ENCODE results near the gene TYROBP. TPM values are rescaled to one million over a fixed set of nuclear protein-coding genes. Genes with fewer than 3 reads are reported as not detected.
A peak's percentile ranks its signal among the peaks of the same experiment; 100 is the strongest.
"Not testable (repeated sequence)": the region's sequence is repeated elsewhere in the genome, so short reads cannot be mapped to it uniquely, and the experiment has no call there.

Gene TYROBP
- total RNA-seq, 1 experiment from 2014 or later = not detected

GRCh38 chr19:35932291-35932936, 24.3 kb upstream of the TYROBP start:
- no peak for DNase-seq (ENCODE audit: low spot score)

- no peak for DNase-seq (ENCODE audit: low spot score)
These were observed 23.7 kb upstream of the TYROBP start for GRCh38 chr19:35931874-35932202.

- DNase-seq (ENCODE audit: low spot score) = peak; percentile 100
These were observed 23.2 kb upstream of the TYROBP start for GRCh38 chr19:35931161-35931873.

- DNase-seq (ENCODE audit: low spot score) = no peak
These were observed 21.8 kb upstream of the TYROBP start for GRCh38 chr19:35929876-35930275.

- no peak for DNase-seq (ENCODE audit: low spot score)
These were observed 20.4 kb upstream of the TYROBP start for GRCh38 chr19:35928507-35928906.

GRCh38 chr19:35925501-35925900, 17.4 kb upstream of the TYROBP start:
- DNase-seq (ENCODE audit: low spot score) = no peak

- DNase-seq (ENCODE audit: low spot score) = no peak
These were observed 12.9 kb upstream of the TYROBP start for GRCh38 chr19:35921012-35921411.

GRCh38 chr19:35919306-35919705, 11.2 kb upstream of the TYROBP start:
- no peak for DNase-seq (ENCODE audit: low spot score)

- no peak for DNase-seq (ENCODE audit: low spot score)
These were observed 7.3 kb upstream of the TYROBP start for GRCh38 chr19:35915443-35915842.

- DNase-seq (ENCODE audit: low spot score) = no peak
These were observed 5.5 kb upstream of the TYROBP start for GRCh38 chr19:35913589-35913988.

GRCh38 chr19:35911790-35912189, 3.7 kb upstream of the TYROBP start:
- peak; percentile 60 for DNase-seq (ENCODE audit: low spot score)

- no peak for DNase-seq (ENCODE audit: low spot score)
These were observed 3.1 kb upstream of the TYROBP start for GRCh38 chr19:35911173-35911572.

GRCh38 chr19:35910355-35910754, 2.3 kb upstream of the TYROBP start:
- not testable (repeated sequence) for DNase-seq (ENCODE audit: low spot score)

- DNase-seq (ENCODE audit: low spot score) = no peak
These were observed 1.6 kb upstream of the TYROBP start for GRCh38 chr19:35909684-35910035.

- DNase-seq (ENCODE audit: low spot score) = no peak
These were observed 1.0 kb upstream of the TYROBP start for GRCh38 chr19:35908973-35909683.

- no peak for DNase-seq (ENCODE audit: low spot score)
These were observed 734 bp downstream of the TYROBP start for GRCh38 chr19:35907377-35907745.

GRCh38 chr19:35905178-35905727, 2.8 kb downstream of the TYROBP start:
- DNase-seq (ENCODE audit: low spot score) = no peak

GRCh38 chr19:35904311-35905068, 3.6 kb downstream of the TYROBP start:
- no peak for DNase-seq (ENCODE audit: low spot score)

- peak; percentile 48 for DNase-seq (ENCODE audit: low spot score)
These were observed 4.4 kb downstream of the TYROBP start for GRCh38 chr19:35903550-35904179.

- DNase-seq (ENCODE audit: low spot score) = no peak
These were observed 5.1 kb downstream of the TYROBP start for GRCh38 chr19:35902870-35903475.

Measured in HT-29 (cell line).